ENCODE measurements around the gene LSM12. TPM values are rescaled to one million over a fixed set of nuclear protein-coding genes. Genes with fewer than 3 reads are reported as not detected.

Gene LSM12
- total RNA-seq, 2 donors from 2014 or later = 24.9 to 30.8 TPM

DNA sequence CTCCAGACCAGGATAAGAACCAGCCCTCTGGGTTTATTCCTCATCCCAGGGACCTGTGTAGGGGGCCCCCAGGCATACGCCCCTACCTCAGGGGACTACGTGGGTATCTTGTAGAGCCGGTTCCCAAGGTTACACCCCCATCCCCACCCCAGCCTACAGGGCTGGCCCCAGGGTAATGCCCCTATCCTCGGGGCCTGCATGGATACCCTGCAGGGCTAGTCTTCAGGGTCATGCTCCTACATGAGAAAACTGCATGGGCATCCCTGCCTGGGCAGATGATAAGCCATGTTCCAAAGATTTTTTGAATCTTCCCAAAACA is 42.8 kb upstream of the LSM12 start:
- Histone ChIP-seq H3K36me3 (peaks cover 4% of the 10 kb centered on the region), H3K27me3 (replicated peaks; ENCODE audit: insufficient read depth) (no peaks in the 10 kb centered on the region), H3K4me1 (ENCODE audit: control insufficient read depth in 1 of 2, low read depth in 2 of 2) (peaks cover 66 to 93% of the 10 kb centered on the region in 2 donors), H3K4me3 (peak overlapping the region; percentile 80), H3K27ac (peak overlapping the region; percentile 81 to 97), H3K9me3 (no peaks in the 10 kb centered on the region)
- TF ChIP-seq, protein P1, sequence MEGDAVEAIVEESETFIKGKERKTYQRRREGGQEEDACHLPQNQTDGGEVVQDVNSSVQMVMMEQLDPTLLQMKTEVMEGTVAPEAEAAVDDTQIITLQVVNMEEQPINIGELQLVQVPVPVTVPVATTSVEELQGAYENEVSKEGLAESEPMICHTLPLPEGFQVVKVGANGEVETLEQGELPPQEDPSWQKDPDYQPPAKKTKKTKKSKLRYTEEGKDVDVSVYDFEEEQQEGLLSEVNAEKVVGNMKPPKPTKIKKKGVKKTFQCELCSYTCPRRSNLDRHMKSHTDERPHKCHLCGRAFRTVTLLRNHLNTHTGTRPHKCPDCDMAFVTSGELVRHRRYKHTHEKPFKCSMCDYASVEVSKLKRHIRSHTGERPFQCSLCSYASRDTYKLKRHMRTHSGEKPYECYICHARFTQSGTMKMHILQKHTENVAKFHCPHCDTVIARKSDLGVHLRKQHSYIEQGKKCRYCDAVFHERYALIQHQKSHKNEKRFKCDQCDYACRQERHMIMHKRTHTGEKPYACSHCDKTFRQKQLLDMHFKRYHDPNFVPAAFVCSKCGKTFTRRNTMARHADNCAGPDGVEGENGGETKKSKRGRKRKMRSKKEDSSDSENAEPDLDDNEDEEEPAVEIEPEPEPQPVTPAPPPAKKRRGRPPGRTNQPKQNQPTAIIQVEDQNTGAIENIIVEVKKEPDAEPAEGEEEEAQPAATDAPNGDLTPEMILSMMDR (IDR thresholded peaks at IDR 0.05) = no peak
- no peak for DNase-seq (ENCODE audit: low spot score)
- ATAC-seq (ENCODE audit: insufficient number of reproducible peaks, low FRiP score, low read depth) = no peak

DNA sequence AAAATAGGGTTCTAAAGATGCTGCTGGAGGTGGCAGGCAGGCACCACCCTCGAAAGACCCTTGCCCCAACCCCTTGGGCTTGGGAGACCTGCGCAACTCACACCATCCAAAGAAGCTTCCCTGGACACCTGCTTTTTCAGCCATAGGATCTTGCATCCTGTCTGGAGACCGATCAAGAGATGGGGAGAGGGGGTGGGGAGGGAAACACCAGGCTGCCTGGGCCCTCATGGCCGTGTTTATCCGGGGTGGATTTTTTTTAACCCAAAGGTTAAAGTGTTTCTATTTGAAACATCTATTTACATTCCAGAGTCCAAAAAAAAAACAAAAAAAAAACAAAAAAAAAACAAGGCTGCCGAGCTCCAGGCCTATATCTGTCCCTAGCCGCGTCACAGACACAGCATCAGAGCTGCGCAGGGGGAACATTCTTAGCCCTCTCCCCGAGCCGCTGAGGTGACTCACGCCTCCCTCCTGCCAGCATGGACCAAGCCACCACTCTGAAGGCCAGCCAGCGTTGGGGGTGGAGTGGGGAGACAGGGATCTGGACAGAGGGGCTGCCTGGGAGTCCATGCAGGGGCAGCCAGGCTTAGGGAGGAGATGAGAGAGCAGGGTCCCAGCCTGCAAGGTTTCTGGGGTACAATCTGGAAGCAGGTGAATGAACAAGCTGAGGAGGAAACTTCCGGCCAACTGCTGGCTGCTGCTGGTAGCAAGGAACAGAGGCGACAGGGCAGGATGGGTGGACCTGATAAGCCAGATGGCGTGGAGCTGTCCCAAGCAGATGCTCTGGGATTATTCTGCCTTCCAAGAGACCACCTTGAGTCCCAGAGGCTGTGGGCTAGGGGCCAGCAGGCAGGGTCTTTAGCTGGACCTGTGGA is 42.2 kb upstream of the LSM12 start:
- peak overlapping the region; percentile 80 for H3K4me3 ChIP-seq
- H3K27me3 ChIP-seq (replicated peaks; ENCODE audit: insufficient read depth) = no peaks in the 10 kb centered on the region
- peaks cover 63 to 87% of the 10 kb centered on the region in 2 donors for H3K4me1 ChIP-seq (ENCODE audit: control insufficient read depth in 1 of 2, low read depth in 2 of 2)
- ATAC-seq (ENCODE audit: insufficient number of reproducible peaks, low FRiP score, low read depth) (peak; percentile 82), DNase-seq (ENCODE audit: low spot score) (peak; percentile 94)
- peak overlapping the region; percentile 81 to 97 for H3K27ac ChIP-seq
- no peaks in the 10 kb centered on the region for H3K9me3 ChIP-seq
- no peaks in the 10 kb centered on the region for H3K36me3 ChIP-seq
- TF ChIP-seq, protein P1 (IDR thresholded peaks at IDR 0.05) = no peak

DNA sequence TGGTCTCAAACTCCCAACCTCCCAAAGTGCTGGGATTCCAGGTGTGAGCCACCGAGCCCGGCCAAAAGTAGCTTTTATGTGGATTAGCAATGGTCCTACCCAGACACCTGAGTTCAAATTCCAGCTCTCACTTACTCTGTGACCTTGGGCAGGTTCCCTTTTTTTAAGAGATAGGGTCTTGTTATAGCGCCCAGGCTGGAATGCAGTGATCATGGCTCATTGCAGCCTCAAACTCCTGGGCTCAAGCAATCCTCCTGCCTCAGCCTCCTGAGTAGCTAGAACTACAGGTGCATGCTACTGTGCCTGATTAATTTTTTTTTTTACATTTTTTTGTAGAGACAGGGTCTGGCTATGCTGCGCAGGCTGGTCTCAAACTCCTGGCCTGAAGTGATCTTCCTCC is 40.3 kb upstream of the LSM12 start:
- Histone ChIP-seq H3K27me3 (replicated peaks; ENCODE audit: insufficient read depth) (no peaks in the 10 kb centered on the region), H3K27ac (peak overlapping the region; percentile 81 to 97), H3K36me3 (no peaks in the 10 kb centered on the region), H3K4me1 (ENCODE audit: control insufficient read depth in 1 of 2, low read depth in 2 of 2) (peaks cover 49 to 68% of the 10 kb centered on the region in 2 donors), H3K4me3 (no peak overlapping the region), H3K9me3 (no peaks in the 10 kb centered on the region)
- ATAC-seq (ENCODE audit: insufficient number of reproducible peaks, low FRiP score, low read depth) = no peak
- no peak for DNase-seq (ENCODE audit: low spot score)
- TF ChIP-seq, protein P1 (IDR thresholded peaks at IDR 0.05) = no peak

DNA sequence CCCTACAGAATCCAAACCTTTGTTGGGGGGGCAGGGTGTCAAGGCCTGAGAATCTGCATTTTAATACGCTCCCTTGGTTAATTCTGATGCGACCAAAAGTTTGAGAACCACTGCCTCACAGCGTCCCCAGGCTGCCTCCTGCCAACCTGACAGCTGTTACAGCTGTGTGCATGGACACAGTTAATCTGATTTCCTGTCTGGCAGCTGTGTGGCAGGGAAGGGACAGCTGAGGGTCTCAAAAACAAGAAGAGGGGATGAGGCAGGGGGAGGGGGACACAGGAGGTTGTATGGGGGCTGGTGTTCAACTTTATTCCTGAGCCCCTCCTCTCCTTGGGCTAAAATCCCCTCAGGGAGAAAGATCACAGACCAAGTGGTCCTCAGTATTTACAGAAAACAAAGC is 39.5 kb upstream of the LSM12 start:
- Histone ChIP-seq H3K27ac (peak overlapping the region; percentile 28 to 97), H3K36me3 (no peaks in the 10 kb centered on the region), H3K9me3 (no peaks in the 10 kb centered on the region), H3K27me3 (replicated peaks; ENCODE audit: insufficient read depth) (no peaks in the 10 kb centered on the region), H3K4me3 (no peak overlapping the region), H3K4me1 (ENCODE audit: control insufficient read depth in 1 of 2, low read depth in 2 of 2) (peaks cover 48 to 68% of the 10 kb centered on the region in 2 donors)
- TF ChIP-seq, protein P1 (IDR thresholded peaks at IDR 0.05) = no peak
- DNase-seq (ENCODE audit: low spot score) (no peak), ATAC-seq (ENCODE audit: insufficient number of reproducible peaks, low FRiP score, low read depth) (no peak)

DNA sequence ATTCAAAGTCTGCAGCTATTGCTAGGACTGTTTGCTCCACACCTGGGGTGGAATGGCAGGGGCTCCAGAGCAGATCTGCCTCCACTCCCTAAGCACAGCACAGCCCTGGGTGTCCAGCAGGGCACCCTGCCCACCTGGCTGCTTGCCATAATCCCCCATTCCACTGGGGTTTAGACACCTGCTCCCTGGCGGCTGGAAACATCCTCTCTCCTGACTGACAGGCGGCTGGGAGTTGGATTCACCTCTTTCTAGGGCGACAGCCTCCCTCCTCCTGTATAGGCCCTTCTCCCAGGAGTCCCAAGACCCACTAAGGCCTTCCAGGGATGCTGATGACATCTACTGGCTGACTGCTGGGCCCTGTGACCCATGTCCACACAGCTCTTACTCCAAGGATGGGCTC is 39.0 kb upstream of the LSM12 start:
- no peak overlapping the region for H3K4me3 ChIP-seq
- ATAC-seq (ENCODE audit: insufficient number of reproducible peaks, low FRiP score, low read depth) (no peak), DNase-seq (ENCODE audit: low spot score) (no peak)
- no peaks in the 10 kb centered on the region for H3K36me3 ChIP-seq
- H3K9me3 ChIP-seq = no peaks in the 10 kb centered on the region
- peaks cover 45 to 66% of the 10 kb centered on the region in 2 donors for H3K4me1 ChIP-seq (ENCODE audit: control insufficient read depth in 1 of 2, low read depth in 2 of 2)
- H3K27me3 ChIP-seq (replicated peaks; ENCODE audit: insufficient read depth) = no peaks in the 10 kb centered on the region
- peak overlapping the region; percentile 28 to 97 for H3K27ac ChIP-seq
- TF ChIP-seq, protein P1 (IDR thresholded peaks at IDR 0.05) = no peak
